DMS114 treated with DMSO at 0.1 percent for 48 hours (cell line): Measurements from ENCODE around the gene CDK14.
"Not testable (repeated sequence)": the region's sequence is repeated elsewhere in the genome, so short reads cannot be mapped to it uniquely, and the experiment has no call there.

ENCODE experiments used
- DNase-seq: peaks from one replicate; lab custom pipeline; 2025; ENCODE audit not compliant: unreplicated experiment; lab: John Stamatoyannopoulos, UW

The CDK14 gene

GRCh38 chr7:90629297-90629918 is 33.3 kb downstream of the CDK14 start:
- DNase-seq: peak; percentile 47

GRCh38 chr7:90631502-90631901 is 35.4 kb downstream of the CDK14 start:
- DNase-seq: no peak

DNA sequence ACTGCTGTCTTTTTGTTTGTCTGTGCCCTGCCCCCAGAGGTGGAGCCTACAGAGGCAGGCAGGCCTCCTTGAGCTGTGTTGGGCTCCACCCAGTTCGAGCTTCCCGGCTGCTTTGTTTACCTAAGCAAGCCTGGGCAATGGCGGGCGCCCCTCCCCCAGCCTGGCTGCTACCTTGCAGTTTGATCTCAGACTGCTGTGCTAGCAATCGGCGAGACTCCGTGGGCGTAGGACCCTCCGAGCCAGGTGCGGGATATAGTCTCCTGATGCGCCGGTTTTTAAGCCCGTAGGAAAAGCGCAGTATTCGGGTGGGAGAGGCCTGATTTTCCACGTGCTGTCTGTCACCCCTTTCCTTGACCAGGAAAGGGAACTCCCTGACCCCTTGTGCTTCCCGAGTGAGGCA is 43.6 kb downstream of the CDK14 start:
- DNase-seq: not testable (repeated sequence)

DNA sequence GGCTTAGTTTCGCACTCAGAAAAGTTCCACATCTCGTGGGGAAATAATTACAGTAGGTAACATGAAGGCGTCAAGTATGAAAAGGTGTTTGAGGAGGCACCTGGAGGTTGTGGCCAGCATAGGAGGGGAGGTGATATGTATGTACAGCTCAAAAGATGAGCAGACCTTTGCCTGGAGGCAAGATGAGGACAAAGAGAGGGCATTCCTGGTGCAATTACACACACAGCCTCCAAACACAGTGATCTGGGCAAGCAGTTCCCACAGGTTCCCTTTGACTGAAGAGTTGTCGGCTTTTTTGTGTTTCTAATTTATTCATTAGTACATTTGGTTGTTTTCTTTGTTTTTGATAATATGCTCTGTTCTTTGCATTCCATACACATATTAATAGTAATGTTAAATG is 46.9 kb downstream of the CDK14 start:
- no peak for DNase-seq

GRCh38 chr7:90645784-90646183 is 49.7 kb downstream of the CDK14 start:
- no peak for DNase-seq

DNA sequence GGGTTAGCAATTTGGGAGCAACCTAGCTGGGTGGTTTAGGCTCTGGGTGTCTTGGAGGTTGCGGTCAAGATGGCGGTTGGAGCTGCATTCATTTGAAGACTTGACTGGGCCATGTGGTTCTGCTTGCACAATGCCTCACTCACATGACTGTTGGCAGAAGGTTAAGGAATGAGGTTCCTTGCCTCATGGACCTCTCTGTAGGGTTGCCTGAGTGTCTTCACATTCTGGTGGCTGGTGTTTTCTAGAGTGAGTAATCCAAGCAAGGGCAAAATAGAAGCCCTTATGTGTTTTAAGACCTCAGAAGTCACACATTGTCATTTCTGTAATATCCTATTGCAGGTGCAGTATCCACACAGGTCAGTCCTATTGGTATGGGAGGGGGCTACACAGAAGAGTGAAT is 52.0 kb downstream of the CDK14 start:
- no peak for DNase-seq

GRCh38 chr7:90648834-90649233 is 52.7 kb downstream of the CDK14 start:
- no peak for DNase-seq

GRCh38 chr7:90654718-90655427 is 58.8 kb downstream of the CDK14 start:
- DNase-seq: no peak

DNA sequence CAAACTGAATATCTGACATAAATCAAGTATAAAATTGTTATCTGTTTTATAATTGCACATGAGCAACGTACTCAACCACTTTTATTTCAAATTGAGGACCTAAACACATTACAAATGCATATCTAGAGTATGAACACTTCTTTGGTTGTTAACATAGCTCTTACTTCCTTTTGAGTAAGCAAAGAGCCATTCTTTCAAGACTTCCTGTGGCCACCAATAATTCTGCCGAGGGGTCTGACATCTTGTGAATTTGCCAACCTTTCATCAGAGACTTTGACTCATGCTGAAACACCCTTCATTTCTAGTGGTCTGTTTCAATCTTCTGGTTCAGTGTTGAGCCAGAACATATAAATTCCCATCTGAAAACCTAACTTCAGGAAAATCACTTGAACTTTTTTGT is 59.4 kb downstream of the CDK14 start:
- no peak for DNase-seq

GRCh38 chr7:90657481-90657880 is 61.4 kb downstream of the CDK14 start:
- DNase-seq: no peak

GRCh38 chr7:90660100-90660499 is 64.0 kb downstream of the CDK14 start:
- DNase-seq: no peak

DNA sequence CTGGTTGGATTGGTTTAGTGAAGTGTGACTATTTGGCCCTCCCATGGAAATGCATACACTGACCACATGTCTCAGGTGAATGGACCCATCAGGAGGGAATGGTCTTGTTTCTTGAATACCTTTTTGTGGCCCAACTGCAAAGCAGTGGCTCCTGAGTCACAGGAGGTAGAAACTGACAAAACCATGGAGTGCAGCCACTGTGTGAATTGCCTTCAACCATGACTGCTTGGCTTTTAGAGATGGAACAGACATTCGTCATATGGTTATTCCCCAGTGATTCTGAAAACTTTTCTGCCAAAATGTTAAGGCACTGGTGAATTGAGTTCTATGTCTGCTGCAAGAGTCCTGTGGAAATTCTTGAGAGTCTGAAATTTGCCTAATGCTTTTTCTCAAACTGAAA is 64.7 kb downstream of the CDK14 start:
- no peak for DNase-seq

DNA sequence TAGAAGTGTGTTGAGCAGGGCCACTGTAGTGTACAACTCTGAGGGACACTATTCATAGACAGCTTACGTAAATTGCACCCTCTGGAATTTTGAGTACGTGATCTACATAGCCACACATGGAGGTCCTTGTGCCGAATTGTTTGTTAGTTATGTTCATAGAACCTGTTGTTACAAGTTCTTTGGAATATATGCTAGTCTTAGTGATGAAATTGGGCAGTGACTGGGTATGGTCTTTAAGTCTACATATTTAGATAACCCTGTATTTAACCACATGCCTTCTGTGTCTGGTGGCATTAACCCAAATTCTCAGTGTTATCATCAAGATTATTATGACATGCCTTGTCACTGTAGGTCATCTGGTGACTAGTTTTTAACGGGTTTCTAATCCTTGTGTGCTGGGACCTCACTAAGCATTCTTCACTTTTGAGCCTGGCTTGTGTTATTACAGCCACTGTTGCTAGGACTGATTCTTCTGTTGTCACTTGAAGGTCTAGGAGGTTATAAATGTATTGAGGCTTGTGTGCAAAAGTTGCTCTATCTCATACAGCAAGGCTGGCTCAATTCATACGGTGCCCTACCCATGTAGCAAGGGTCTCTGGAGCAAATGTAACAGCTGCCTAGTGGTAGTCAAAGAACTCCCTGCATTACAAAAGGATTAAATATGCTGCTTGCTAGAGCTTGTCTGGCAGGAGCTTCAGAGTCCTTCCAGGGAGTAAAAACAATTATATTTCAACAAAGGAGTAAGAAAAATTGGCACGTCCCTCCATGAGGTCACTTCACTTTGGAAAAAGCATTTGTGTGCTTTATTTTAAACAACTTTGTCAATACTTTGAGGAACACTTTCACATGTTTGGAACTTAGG is 65.4 kb downstream of the CDK14 start:
- DNase-seq: no peak

DNA sequence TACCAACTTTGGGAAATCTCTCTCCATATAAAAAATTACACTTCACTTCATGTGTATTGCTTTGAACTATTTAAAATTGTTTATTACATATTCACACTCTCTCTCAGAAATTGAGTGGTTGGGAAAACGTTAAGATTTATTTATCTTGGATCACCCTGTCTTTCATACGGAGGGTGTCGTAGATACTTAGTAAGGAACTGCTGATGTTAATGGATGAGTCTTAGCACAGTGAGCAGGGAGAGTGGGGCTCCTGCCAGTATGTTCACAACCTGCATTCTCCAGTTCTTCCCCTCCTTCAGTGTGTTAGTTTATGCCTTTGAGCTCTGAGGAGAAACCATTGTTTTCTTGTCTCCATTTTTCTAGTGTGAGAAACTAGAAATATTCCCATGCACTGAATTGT is 67.1 kb downstream of the CDK14 start:
- DNase-seq: no peak

GRCh38 chr7:90666186-90666585 is 70.1 kb downstream of the CDK14 start:
- no peak for DNase-seq

GRCh38 chr7:90668992-90669391 is 72.9 kb downstream of the CDK14 start:
- no peak for DNase-seq

DNA sequence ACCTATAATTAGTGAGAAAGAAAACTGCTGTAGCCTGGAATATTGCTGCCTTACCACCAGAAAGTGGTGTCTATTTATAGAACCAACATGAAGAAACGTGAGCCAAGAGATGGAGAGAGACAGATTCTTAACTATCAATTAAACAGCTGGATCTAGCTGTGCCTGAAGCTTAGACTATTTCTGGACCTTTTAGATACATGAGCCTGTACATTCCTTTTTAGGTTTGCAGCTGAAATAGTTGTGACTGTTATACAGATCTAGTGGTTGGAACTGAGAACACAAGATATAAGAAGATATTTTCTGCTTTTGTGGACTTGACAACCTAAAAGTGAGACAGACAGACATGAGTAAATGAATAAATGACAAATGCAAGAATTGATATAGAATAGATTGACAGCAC is 73.4 kb downstream of the CDK14 start:
- DNase-seq: no peak

- no peak for DNase-seq
Observed at GRCh38 chr7:90671571-90671970, 75.5 kb downstream of the CDK14 start.

- DNase-seq: no peak
Observed at GRCh38 chr7:90672210-90672609, 76.1 kb downstream of the CDK14 start.

DNA sequence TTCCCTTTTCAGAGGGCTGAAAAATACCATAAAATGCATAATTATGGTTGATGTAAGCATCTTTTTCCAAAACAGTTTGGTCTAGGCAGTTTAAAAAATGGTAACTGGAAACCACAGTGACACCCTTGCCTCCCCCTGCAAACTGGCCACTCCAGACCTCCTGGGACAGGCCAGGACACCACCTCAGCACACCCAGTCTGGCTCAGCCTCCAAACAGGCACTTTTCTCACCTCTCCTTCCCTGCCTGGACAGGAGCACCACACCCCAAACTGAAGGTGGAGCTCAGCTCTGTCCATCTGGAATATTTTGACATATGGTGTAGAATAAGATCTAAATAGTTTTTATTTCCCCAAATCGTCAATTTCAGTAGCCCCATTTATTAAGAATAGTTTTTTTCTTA is 78.5 kb downstream of the CDK14 start:
- DNase-seq: no peak

DNA sequence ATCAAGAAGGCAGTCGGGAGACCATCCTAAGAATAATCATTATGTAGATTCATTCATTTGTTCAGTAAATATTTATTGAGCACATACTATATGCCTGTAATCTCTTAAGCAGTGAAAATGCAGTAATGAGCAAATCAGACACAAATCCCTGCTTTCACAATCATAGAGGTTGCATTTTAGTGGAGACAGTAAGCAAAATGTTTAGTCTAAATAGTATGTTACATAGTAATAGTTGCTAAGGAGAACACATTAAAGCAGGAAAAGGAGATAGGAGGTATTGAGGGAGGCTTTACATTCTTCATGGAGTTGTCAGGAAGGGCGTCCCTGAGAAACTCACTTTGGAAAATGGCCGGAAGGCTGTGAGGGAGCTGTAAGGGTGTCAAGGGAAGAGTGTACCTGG is 79.9 kb downstream of the CDK14 start:
- DNase-seq: no peak
